A673 (cell line): ENCODE measurements around the gene POMGNT2. TPM values are rescaled to one million over a fixed set of nuclear protein-coding genes. Genes with fewer than 3 reads are reported as not detected.

ENCODE experiments used
- BruUV-seq: library from RNA; stranded (reverse); fragments of 400-500 nt; replicated peaks from 2 replicates; lab custom pipeline; 2021; lab: Mats Ljungman, UMichigan
- CTCF ChIA-PET: fragments of 300-600 bp; sonication (Branson Sonifier 250); formaldehyde crosslinking; loops from one replicate; lab custom pipeline; 2022; ENCODE audit warnings: antibody characterized with exemption; lab: Charles Lee
- POLR2A ChIA-PET: fragments of 300-600 bp; sonication (Branson Sonifier 250); formaldehyde crosslinking; loops from one replicate; lab custom pipeline; 2022; ENCODE audit warnings: antibody characterized with exemption; ENCODE audit not compliant: low non-redundant PET; lab: Charles Lee
- DNase-seq: peaks from one replicate; pipeline ENCODE4 v3.0.0-alpha.2; 2015; ENCODE audit warnings: low spot score
- H3K27ac ChIP-seq: fragments of 200-600 bp; sonication (generic); 2 replicates; pipeline ENCODE4 v1.5.1; 2016; ENCODE audit warnings: mixed run types, low read depth, mild to moderate bottlenecking, mixed read lengths, antibody characterized with exemption, low read length; ENCODE audit not compliant: poor library complexity, severe bottlenecking
- H3K27me3 ChIP-seq: fragments of 200-600 bp; sonication (generic); replicated peaks from 2 replicates; pipeline ENCODE4 v1.6.1; 2017; ENCODE audit warnings: mixed run types, low read depth, mild to moderate bottlenecking, mixed read lengths, antibody characterized with exemption, low read length; ENCODE audit not compliant: insufficient read depth, poor library complexity
- H3K36me3 ChIP-seq: fragments of 200-600 bp; sonication (generic); 2 replicates; pipeline ENCODE4 v1.6.1; 2016; ENCODE audit warnings: mixed run types, mild to moderate bottlenecking, mixed read lengths, antibody characterized with exemption, low read length; ENCODE audit not compliant: insufficient read depth, poor library complexity, severe bottlenecking
- H3K4me1 ChIP-seq: fragments of 200-600 bp; sonication (generic); 2 replicates; pipeline ENCODE4 v1.6.1; 2017; ENCODE audit warnings: mixed run types, mild to moderate bottlenecking, mixed read lengths, antibody characterized with exemption, low read length; ENCODE audit not compliant: insufficient read depth, poor library complexity, severe bottlenecking
- H3K4me3 ChIP-seq: fragments of 200-600 bp; sonication (generic); 2 replicates; pipeline ENCODE4 v1.5.1; 2016; ENCODE audit warnings: low read depth, mixed run types, mild to moderate bottlenecking, mixed read lengths, low read length; ENCODE audit not compliant: poor library complexity, severe bottlenecking
- H3K9me3 ChIP-seq: fragments of 200-600 bp; sonication (generic); 2 replicates; pipeline ENCODE4 v1.6.1; 2016; ENCODE audit warnings: mixed run types, low read depth, mild to moderate bottlenecking, mixed read lengths, antibody characterized with exemption, low read length; ENCODE audit not compliant: poor library complexity, severe bottlenecking
- EZH2 ChIP-seq: fragments of 200-600 bp; sonication (generic); IDR thresholded peaks from 2 replicates; pipeline ENCODE4 v1.6.1; 2017; ENCODE audit warnings: borderline replicate concordance, low read depth, mild to moderate bottlenecking, mixed read lengths, antibody characterized with exemption, low read length; ENCODE audit not compliant: poor library complexity, severe bottlenecking
- intact Hi-C: fragments of 100-400 bp; cut with micrococcal nuclease; formaldehyde crosslinking; loops from one replicate; pipeline ENCODE4 v1.10.0; 2022; ENCODE audit not compliant: unreplicated experiment
- total RNA-seq: library from RNA; stranded (reverse); gene quantifications from 2 replicates; pipeline ENCODE4 v1.2.3, GENCODE V29; 2021
- TF ChIP-seq, protein P1 (sequence below): fragments of 300-800, 200-600 bp; sonication (generic); conservative IDR thresholded peaks from 2 replicates; pipeline ENCODE4 v1.5.1; 2017; ENCODE audit warnings: low read depth, mild to moderate bottlenecking, antibody characterized with exemption, low read length, moderate library complexity, mixed read lengths

Gene POMGNT2
- total RNA-seq, 1 experiment from 2014 or later: 6.5 TPM

DNA sequence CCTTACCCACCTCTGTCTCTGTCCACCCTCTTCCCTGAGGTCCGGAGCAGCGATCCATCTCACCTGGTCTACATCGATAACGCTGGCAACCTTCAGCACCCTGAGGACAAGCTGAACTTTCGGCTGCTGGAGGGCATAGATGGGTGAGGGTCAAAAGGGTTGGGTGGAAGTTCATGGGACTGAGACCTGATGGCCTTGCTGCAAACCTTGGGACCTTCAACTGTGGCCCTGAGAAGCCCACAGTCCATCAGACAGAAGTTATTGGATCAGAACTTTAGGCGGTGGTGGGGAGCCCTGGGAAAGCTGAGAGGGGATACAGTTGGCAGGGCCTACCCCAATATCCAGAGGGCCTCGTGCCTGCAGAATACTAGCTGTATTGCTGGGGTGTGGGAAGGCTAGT is 50.5 kb downstream of the POMGNT2 start:
- TF ChIP-seq, protein P1, sequence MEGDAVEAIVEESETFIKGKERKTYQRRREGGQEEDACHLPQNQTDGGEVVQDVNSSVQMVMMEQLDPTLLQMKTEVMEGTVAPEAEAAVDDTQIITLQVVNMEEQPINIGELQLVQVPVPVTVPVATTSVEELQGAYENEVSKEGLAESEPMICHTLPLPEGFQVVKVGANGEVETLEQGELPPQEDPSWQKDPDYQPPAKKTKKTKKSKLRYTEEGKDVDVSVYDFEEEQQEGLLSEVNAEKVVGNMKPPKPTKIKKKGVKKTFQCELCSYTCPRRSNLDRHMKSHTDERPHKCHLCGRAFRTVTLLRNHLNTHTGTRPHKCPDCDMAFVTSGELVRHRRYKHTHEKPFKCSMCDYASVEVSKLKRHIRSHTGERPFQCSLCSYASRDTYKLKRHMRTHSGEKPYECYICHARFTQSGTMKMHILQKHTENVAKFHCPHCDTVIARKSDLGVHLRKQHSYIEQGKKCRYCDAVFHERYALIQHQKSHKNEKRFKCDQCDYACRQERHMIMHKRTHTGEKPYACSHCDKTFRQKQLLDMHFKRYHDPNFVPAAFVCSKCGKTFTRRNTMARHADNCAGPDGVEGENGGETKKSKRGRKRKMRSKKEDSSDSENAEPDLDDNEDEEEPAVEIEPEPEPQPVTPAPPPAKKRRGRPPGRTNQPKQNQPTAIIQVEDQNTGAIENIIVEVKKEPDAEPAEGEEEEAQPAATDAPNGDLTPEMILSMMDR: no peak
- TF ChIP-seq EZH2: no peak
- POLR2A ChIA-PET: no interaction called here
- intact Hi-C loops: no loop called here
- no peak for DNase-seq
- CTCF ChIA-PET: no interaction called here
- H3K4me3 ChIP-seq: no peak overlapping the region
- H3K27ac ChIP-seq: no peak overlapping the region
- no peaks in the 10 kb centered on the region for H3K27me3 ChIP-seq
- no peaks in the 10 kb centered on the region for H3K36me3 ChIP-seq
- H3K4me1 ChIP-seq: no peaks in the 10 kb centered on the region
- BruUV-seq: no TSS peak
- no peaks in the 10 kb centered on the region for H3K9me3 ChIP-seq

DNA sequence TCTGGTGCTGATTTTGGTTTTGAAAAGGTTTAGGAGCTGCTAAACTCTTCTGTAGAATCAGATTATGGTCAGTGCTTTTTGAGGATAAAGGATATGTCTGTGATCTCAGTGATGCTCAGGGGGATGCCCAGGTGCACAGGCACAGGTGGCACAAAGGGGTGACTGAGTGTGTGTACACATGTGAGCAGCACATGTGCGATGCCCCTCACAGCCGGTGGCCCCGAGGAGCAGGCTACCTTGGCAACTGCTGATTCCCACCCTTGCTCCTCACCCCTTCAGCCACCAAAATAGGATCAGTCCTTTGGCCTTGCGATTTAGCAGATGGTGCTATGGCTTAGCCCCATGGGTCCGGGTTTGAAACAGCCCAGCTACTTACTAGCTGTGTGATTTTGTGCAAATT is 51.1 kb downstream of the POMGNT2 start:
- no peaks in the 10 kb centered on the region for H3K27me3 ChIP-seq
- intact Hi-C loops: no loop called here
- no peaks in the 10 kb centered on the region for H3K36me3 ChIP-seq
- ChIA-PET CTCF (no interaction called here), POLR2A (no interaction called here)
- TF ChIP-seq, protein P1: no peak
- TF ChIP-seq EZH2: no peak
- no peaks in the 10 kb centered on the region for H3K9me3 ChIP-seq
- H3K4me3 ChIP-seq: no peak overlapping the region
- BruUV-seq: no TSS peak
- no peaks in the 10 kb centered on the region for H3K4me1 ChIP-seq
- DNase-seq: no peak
- H3K27ac ChIP-seq: no peak overlapping the region

DNA sequence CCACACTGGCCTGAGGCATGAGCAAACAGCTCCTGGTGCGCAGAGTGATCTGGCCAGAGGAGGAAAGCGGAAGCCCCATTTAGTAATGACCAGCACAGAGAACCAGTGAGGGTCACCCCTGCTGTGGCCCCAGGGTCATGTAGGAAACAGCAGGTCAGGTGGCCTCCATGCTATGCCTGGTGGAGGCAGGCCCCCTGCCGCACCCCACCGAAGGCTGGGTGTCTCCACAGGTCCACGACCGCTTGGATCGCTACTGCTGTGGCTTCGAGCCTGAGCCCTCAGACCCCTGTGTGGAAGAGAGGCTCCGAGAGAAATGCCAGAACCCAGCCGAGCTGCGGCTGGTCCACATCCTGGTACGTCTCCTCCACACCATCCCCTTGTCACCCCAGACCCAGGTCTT is 52.6 kb downstream of the POMGNT2 start:
- CTCF ChIA-PET: no interaction called here
- intact Hi-C loops: no loop called here
- no peak overlapping the region for H3K27ac ChIP-seq
- DNase-seq: no peak
- no peak overlapping the region for H3K4me3 ChIP-seq
- no peaks in the 10 kb centered on the region for H3K27me3 ChIP-seq
- H3K4me1 ChIP-seq: no peaks in the 10 kb centered on the region
- TF ChIP-seq, protein P1: no peak
- no peak for TF ChIP-seq EZH2
- POLR2A ChIA-PET: no interaction called here
- no TSS peak for BruUV-seq
- H3K36me3 ChIP-seq: no peaks in the 10 kb centered on the region
- H3K9me3 ChIP-seq: no peaks in the 10 kb centered on the region
